ENCODE data around the gene ALX4.

ALX4 gene

DNA sequence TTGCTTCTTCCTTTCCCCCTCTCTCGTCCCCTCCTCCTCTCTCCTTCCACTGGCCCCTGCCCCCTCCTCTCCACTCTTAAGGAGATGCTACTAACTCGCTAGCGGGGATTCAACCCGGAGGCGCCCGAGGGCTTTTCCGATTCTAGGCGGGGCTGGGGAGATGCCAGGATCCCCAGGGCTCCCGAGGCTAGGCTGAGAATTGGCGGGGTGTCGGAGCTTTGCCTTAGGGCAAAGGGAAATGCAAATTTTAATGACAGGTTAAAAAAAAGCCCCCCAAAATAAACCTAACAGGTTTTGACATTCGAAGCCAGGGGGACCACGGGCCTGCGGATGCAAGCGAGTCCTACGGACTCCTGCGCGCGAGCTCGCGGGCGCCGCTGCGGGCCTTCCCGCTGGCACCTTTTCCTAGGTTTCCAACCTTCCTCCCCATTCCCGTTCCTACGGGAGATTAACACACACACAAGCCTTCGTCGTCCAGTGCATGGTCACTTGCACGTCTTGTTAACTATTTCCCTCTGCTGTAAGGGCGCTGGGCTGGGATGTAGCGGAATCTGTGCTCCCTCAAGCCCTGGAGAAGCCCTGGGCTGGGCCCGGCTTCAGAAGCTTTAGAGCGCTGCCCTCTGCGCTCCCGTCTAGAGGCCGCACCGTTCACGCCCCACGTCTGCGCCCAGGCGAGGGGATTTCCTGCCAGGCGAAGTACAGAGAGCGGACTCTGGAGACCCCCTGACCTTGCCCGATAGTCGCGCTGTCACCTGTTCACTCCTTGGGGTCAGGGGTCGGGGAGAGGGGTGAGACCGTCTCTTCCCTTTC is 729 bp upstream of the ALX4 start:
- TF ChIP-seq EZH2phosphoT487 (IDR thresholded peaks at IDR 0.05; ENCODE audit: borderline replicate concordance) = no peak
- TF ChIP-seq, protein P1, sequence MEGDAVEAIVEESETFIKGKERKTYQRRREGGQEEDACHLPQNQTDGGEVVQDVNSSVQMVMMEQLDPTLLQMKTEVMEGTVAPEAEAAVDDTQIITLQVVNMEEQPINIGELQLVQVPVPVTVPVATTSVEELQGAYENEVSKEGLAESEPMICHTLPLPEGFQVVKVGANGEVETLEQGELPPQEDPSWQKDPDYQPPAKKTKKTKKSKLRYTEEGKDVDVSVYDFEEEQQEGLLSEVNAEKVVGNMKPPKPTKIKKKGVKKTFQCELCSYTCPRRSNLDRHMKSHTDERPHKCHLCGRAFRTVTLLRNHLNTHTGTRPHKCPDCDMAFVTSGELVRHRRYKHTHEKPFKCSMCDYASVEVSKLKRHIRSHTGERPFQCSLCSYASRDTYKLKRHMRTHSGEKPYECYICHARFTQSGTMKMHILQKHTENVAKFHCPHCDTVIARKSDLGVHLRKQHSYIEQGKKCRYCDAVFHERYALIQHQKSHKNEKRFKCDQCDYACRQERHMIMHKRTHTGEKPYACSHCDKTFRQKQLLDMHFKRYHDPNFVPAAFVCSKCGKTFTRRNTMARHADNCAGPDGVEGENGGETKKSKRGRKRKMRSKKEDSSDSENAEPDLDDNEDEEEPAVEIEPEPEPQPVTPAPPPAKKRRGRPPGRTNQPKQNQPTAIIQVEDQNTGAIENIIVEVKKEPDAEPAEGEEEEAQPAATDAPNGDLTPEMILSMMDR (conservative IDR thresholded peaks at IDR 0.05; ENCODE audit: low read length) = no peak
- Histone ChIP-seq H3K4me2 (ENCODE audit: low read depth, low read length, poor library complexity, severe bottlenecking) (no peak overlapping the region), H2AFZ (ENCODE audit: low read length) (no peak overlapping the region), H3K27me3 (ENCODE audit: insufficient read depth, low read length, poor library complexity, severe bottlenecking) (no peaks in the 10 kb centered on the region), H4K20me1 (ENCODE audit: insufficient read depth, low read length, poor library complexity, severe bottlenecking) (no peaks in the 10 kb centered on the region), H3K36me3 (ENCODE audit: insufficient read depth, low read length) (no peaks in the 10 kb centered on the region), H3K9ac (ENCODE audit: low read depth, low read length, poor library complexity, severe bottlenecking) (no peak overlapping the region), H3K9me2 (replicated peaks; ENCODE audit: low read depth, low read length) (no peaks in the 10 kb centered on the region), H3K4me1 (ENCODE audit: insufficient read depth, low read length, poor library complexity, severe bottlenecking) (no peaks in the 10 kb centered on the region), H3K4me3 (ENCODE audit: low read length, poor library complexity, severe bottlenecking) (no peak overlapping the region), H3F3A (ENCODE audit: low read depth) (no peaks in the 10 kb centered on the region), H3K9me3 (ENCODE audit: insufficient read depth, low read depth, low read length) (no peaks in the 10 kb centered on the region), H3K79me2 (ENCODE audit: insufficient read depth, low read length) (no peaks in the 10 kb centered on the region)

DNA sequence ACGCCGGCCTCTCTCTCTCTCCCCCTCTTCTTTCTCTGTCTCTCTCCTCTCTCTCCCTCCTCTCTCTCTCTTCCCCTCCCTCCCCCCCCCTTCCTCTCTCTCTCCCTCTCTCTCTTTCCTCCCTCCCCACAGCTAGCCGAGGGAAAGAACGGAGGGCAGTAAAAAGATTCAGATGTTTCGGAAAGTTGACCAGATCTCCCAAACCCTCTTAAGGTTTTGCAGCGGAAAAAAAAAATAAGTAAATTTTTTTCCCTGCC is 195 bp upstream of the ALX4 start:
- no peaks in the 10 kb centered on the region for H3F3A ChIP-seq (ENCODE audit: low read depth)
- H2AFZ ChIP-seq (ENCODE audit: low read length) = no peak overlapping the region
- TF ChIP-seq EZH2phosphoT487 (IDR thresholded peaks at IDR 0.05; ENCODE audit: borderline replicate concordance) = no peak
- TF ChIP-seq, protein P1 (conservative IDR thresholded peaks at IDR 0.05; ENCODE audit: low read length) = no peak
- H3K79me2 ChIP-seq (ENCODE audit: insufficient read depth, low read length) = no peaks in the 10 kb centered on the region
- no peaks in the 10 kb centered on the region for H3K27me3 ChIP-seq (ENCODE audit: insufficient read depth, low read length, poor library complexity, severe bottlenecking)
- no peaks in the 10 kb centered on the region for H3K36me3 ChIP-seq (ENCODE audit: insufficient read depth, low read length)
- no peaks in the 10 kb centered on the region for H3K9me3 ChIP-seq (ENCODE audit: insufficient read depth, low read depth, low read length)
- H3K9ac ChIP-seq (ENCODE audit: low read depth, low read length, poor library complexity, severe bottlenecking) = no peak overlapping the region
- H3K4me2 ChIP-seq (ENCODE audit: low read depth, low read length, poor library complexity, severe bottlenecking) = no peak overlapping the region
- H3K4me1 ChIP-seq (ENCODE audit: insufficient read depth, low read length, poor library complexity, severe bottlenecking) = no peaks in the 10 kb centered on the region
- no peaks in the 10 kb centered on the region for H4K20me1 ChIP-seq (ENCODE audit: insufficient read depth, low read length, poor library complexity, severe bottlenecking)
- no peaks in the 10 kb centered on the region for H3K9me2 ChIP-seq (replicated peaks; ENCODE audit: low read depth, low read length)
- no peak overlapping the region for H3K4me3 ChIP-seq (ENCODE audit: low read length, poor library complexity, severe bottlenecking)

DNA sequence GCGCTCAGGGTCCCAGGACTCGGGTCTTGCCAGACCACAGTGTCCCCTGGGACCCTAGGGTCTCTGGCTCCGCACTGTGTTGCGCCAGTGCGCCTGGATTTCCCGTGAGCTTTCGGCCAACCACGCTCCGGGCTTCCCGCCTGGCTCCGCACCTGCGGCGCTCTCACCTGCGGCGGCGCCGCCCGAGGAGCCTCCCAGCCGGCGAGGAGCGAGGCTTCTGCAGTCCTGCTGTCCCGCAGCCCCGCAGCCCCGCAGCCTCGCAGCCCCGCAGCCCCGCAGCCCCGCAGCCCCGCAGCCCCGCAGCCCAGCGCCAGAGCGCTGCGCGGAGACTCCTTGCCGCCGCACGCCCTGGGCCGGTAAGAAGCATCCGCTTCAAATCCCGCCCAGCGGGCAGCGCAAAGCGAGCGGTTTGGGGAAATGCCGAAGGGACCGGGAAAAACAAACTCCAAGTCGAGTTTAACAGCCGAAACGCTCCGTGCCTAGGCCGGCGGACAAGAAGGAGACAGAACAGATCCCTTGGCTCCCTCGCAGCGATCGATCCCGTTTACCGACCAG is 939 bp downstream of the ALX4 start:
- no peaks in the 10 kb centered on the region for H3K27me3 ChIP-seq (ENCODE audit: insufficient read depth, low read length, poor library complexity, severe bottlenecking)
- no peak overlapping the region for H3K4me3 ChIP-seq (ENCODE audit: low read length, poor library complexity, severe bottlenecking)

More for the DNA sequence above, 939 bp downstream of the ALX4 start:
- H4K20me1 ChIP-seq (ENCODE audit: insufficient read depth, low read length, poor library complexity, severe bottlenecking) = no peaks in the 10 kb centered on the region
- no peaks in the 10 kb centered on the region for H3F3A ChIP-seq (ENCODE audit: low read depth)
- no peak for TF ChIP-seq EZH2phosphoT487 (IDR thresholded peaks at IDR 0.05; ENCODE audit: borderline replicate concordance)
- TF ChIP-seq, protein P1 (conservative IDR thresholded peaks at IDR 0.05; ENCODE audit: low read length) = no peak
- H2AFZ ChIP-seq (ENCODE audit: low read length) = no peak overlapping the region
- no peak overlapping the region for H3K9ac ChIP-seq (ENCODE audit: low read depth, low read length, poor library complexity, severe bottlenecking)
- H3K9me2 ChIP-seq (replicated peaks; ENCODE audit: low read depth, low read length) = no peaks in the 10 kb centered on the region
- no peaks in the 10 kb centered on the region for H3K79me2 ChIP-seq (ENCODE audit: insufficient read depth, low read length)
- H3K36me3 ChIP-seq (ENCODE audit: insufficient read depth, low read length) = no peaks in the 10 kb centered on the region
- no peak overlapping the region for H3K4me2 ChIP-seq (ENCODE audit: low read depth, low read length, poor library complexity, severe bottlenecking)
- H3K9me3 ChIP-seq (ENCODE audit: insufficient read depth, low read depth, low read length) = no peaks in the 10 kb centered on the region
- no peaks in the 10 kb centered on the region for H3K4me1 ChIP-seq (ENCODE audit: insufficient read depth, low read length, poor library complexity, severe bottlenecking)

Data from Loucy (cell line).